GM23338 (cell line): ENCODE measurements around the gene SCFD2. TPM values are rescaled to one million over a fixed set of nuclear protein-coding genes. Genes with fewer than 3 reads are reported as not detected.
A peak's percentile ranks its signal among the peaks of the same experiment; 100 is the strongest.

Experiments
- ATAC-seq: fragments of 200-7000 bp; cut with Tn5 transposase; 3 replicates; pipeline ENCODE4 v1.9.1; 2020
- DNase-seq: peaks from one replicate; pipeline ENCODE4 v3.0.0-alpha.2; 2015; ENCODE audit warnings: low spot score
- H2AFZ ChIP-seq: fragments of 200-600 bp; sonication (generic); 2 replicates; pipeline ENCODE4 v1.8.0; 2016; ENCODE audit warnings: antibody characterized with exemption, mild to moderate bottlenecking, moderate library complexity
- H3F3A ChIP-seq: fragments of 200-600 bp; sonication (generic); replicated peaks from 2 replicates; pipeline ENCODE4 v1.8.0; 2017; ENCODE audit warnings: antibody characterized with exemption, mixed run types, low read depth
- H3K27ac ChIP-seq: fragments of 200-600 bp; sonication (generic); 2 replicates; pipeline ENCODE4 v1.6.1; 2016; ENCODE audit warnings: low read depth
- H3K27me3 ChIP-seq: fragments of 200-600 bp; sonication (generic); 2 replicates; pipeline ENCODE4 v1.8.0; 2016; ENCODE audit warnings: mild to moderate bottlenecking, mixed run types, moderate library complexity; ENCODE audit not compliant: insufficient read depth
- H3K36me3 ChIP-seq: fragments of 200-600 bp; sonication (generic); 2 replicates; pipeline ENCODE4 v1.8.0; 2016; ENCODE audit warnings: mild to moderate bottlenecking; ENCODE audit not compliant: insufficient read depth
- H3K4me1 ChIP-seq: fragments of 200-600 bp; sonication (generic); 2 replicates; pipeline ENCODE4 v1.8.0; 2016; ENCODE audit warnings: mild to moderate bottlenecking, moderate library complexity; ENCODE audit not compliant: insufficient read depth
- H3K4me2 ChIP-seq: fragments of 200-600 bp; sonication (generic); 2 replicates; pipeline ENCODE4 v1.7.1; 2017; ENCODE audit warnings: mixed run types
- H3K4me3 ChIP-seq: fragments of 200-600 bp; sonication (generic); 2 replicates; pipeline ENCODE4 v1.6.1; 2016; ENCODE audit warnings: mixed run types
- H3K79me2 ChIP-seq: fragments of 200-600 bp; sonication (generic); replicated peaks from 2 replicates; pipeline ENCODE4 v1.8.0; 2017; ENCODE audit warnings: mild to moderate bottlenecking; ENCODE audit not compliant: insufficient read depth
- H3K9me2 ChIP-seq: fragments of 200-600 bp; sonication (generic); 2 replicates; pipeline ENCODE4 v1.8.0; 2017; ENCODE audit not compliant: insufficient read depth
- H4K20me1 ChIP-seq: fragments of 200-600 bp; sonication (generic); replicated peaks from 2 replicates; pipeline ENCODE4 v1.8.0; 2017; ENCODE audit warnings: mild to moderate bottlenecking; ENCODE audit not compliant: insufficient read depth
- H3K27ac Mint-ChIP-seq: 2 replicates; pipeline ENCODE4 v1.8.0; 2020; ENCODE audit warnings: inconsistent platforms, mild to moderate bottlenecking, moderate library complexity, mixed read lengths
- H3K27me3 Mint-ChIP-seq: 3 replicates; pipeline ENCODE4 v1.8.0; 2022; ENCODE audit warnings: low read depth, mild to moderate bottlenecking, moderate library complexity, mixed read lengths, inconsistent platforms; ENCODE audit not compliant: insufficient read depth, poor library complexity
- H3K36me3 Mint-ChIP-seq: 3 replicates; pipeline ENCODE4 v1.8.0; 2021; ENCODE audit warnings: low read depth, mild to moderate bottlenecking, inconsistent platforms, moderate library complexity, mixed read lengths
- H3K4me1 Mint-ChIP-seq: 3 replicates; pipeline ENCODE4 v1.8.0; 2020; ENCODE audit warnings: mild to moderate bottlenecking, inconsistent platforms, mixed read lengths
- H3K4me3 Mint-ChIP-seq: 3 replicates; pipeline ENCODE4 v1.8.0; 2021; ENCODE audit warnings: moderate library complexity, mild to moderate bottlenecking, inconsistent platforms, mixed read lengths
- H3K9me3 Mint-ChIP-seq: 3 replicates; pipeline ENCODE4 v1.8.0; 2020; ENCODE audit warnings: moderate library complexity, mild to moderate bottlenecking, inconsistent platforms, mixed read lengths
- CREB1 ChIP-seq: fragments of 250-450 bp; sonication (Bioruptor Pico); IDR thresholded peaks from 2 replicates; pipeline ENCODE4 v1.5.0; 2020; ENCODE audit warnings: low read depth, mild to moderate bottlenecking, moderate library complexity
- CTCF ChIP-seq, 2 experiments: fragments of 200-600 bp in 1 of 2; sonication (generic) in 1 of 2; conservative IDR thresholded peaks; 2 replicates each; pipeline versions ENCODE4 v1.5.1 to v1.6.1; 2016 to 2017; ENCODE audit warnings: antibody characterized with exemption in 2 of 2, low read depth in 2 of 2, mild to moderate bottlenecking in 2 of 2, moderate library complexity in 1 of 2
- ETS1 ChIP-seq: IDR thresholded peaks from 2 replicates; pipeline ENCODE4 v1.6.1; 2016; ENCODE audit warnings: antibody characterized with exemption
- EZH2 ChIP-seq: fragments of 200-600 bp; sonication (generic); IDR thresholded peaks from one replicate; pipeline ENCODE4 v1.8.0; 2017; ENCODE audit warnings: antibody characterized with exemption, mild to moderate bottlenecking, low read depth; ENCODE audit not compliant: unreplicated experiment
- JUNB ChIP-seq: IDR thresholded peaks from one replicate; pipeline ENCODE4 v1.6.1; 2016; ENCODE audit warnings: antibody characterized with exemption; ENCODE audit not compliant: unreplicated experiment
- NANOG ChIP-seq: IDR thresholded peaks from 2 replicates; pipeline ENCODE4 v1.6.1; 2016; ENCODE audit warnings: antibody characterized with exemption, borderline replicate concordance
- POLR2AphosphoS5 ChIP-seq: IDR thresholded peaks from 2 replicates; pipeline ENCODE4 v1.6.1; 2016; ENCODE audit warnings: antibody characterized with exemption, low read depth
- ZNF114 ChIP-seq: fragments of 250-450 bp; sonication (Bioruptor Pico); IDR thresholded peaks from 2 replicates; pipeline ENCODE4 v1.5.0; 2020; ENCODE audit warnings: mild to moderate bottlenecking, moderate library complexity
- ZNF331 ChIP-seq: fragments of 250-450 bp; sonication (Bioruptor Pico); IDR thresholded peaks from 2 replicates; pipeline ENCODE4 v1.5.0; 2020; ENCODE audit warnings: low read depth, mild to moderate bottlenecking, moderate library complexity
- ZNF462 ChIP-seq: fragments of 250-450 bp; sonication (Bioruptor Pico); IDR thresholded peaks from 2 replicates; pipeline ENCODE4 v1.5.0; 2020; ENCODE audit warnings: mild to moderate bottlenecking, moderate library complexity
- polyA plus RNA-seq: library from polyadenylated mRNA; unstranded; fragments of >200 nt; fragmentation: Nextera tagmentation; extraction: Ambion mirVana; gene quantifications from 2 replicates; pipeline ENCODE4 v1.2.1, GENCODE V29; 2016
- total RNA-seq: library from RNA; depleted of rRNA; stranded (reverse); fragments of >200 nt; shearing (Covaris generic); gene quantifications from 2 replicates; pipeline ENCODE4 v1.2.3, GENCODE V29; 2014

Gene SCFD2
- total and polyA plus RNA-seq, 2 experiments from 2014 or later = 5.7 to 17.5 TPM

GRCh38 chr4:52883183-52883621 lies 482.7 kb downstream of the SCFD2 start:
- Histone ChIP-seq H3K4me1 (peaks cover 4% of the 10 kb centered on the region), H3K9me2 (0 out of 2 replicates have a peak, but pooled peaks cover 3% of the 10 kb centered on the region), H3K4me2 (no peak overlapping the region), H3K27ac (no peak overlapping the region), H3K27me3 (no peaks in the 10 kb centered on the region), H3K4me3 (no peak overlapping the region), H2AFZ (peak overlapping the region; percentile 53; the same call in 1 of the 2 replicates), H3K79me2 (no peaks in the 10 kb centered on the region), H3K36me3 (no peaks in the 10 kb centered on the region), H3F3A (no peaks in the 10 kb centered on the region), H4K20me1 (no peaks in the 10 kb centered on the region)
- peaks cover 33% of the 10 kb centered on the region for H3K36me3 Mint-ChIP-seq
- ATAC-seq = peak; percentile 95
- DNase-seq = peak; percentile 43
- H3K4me1 Mint-ChIP-seq = peaks cover 14% of the 10 kb centered on the region
- H3K27me3 Mint-ChIP-seq = peaks cover 4% of the 10 kb centered on the region
- TF ChIP-seq ZNF462 (CRISPR knock-in tag) (peak; percentile 85), EZH2 (no peak), POLR2AphosphoS5 (no peak)
- H3K9me3 Mint-ChIP-seq = peaks cover 29% of the 10 kb centered on the region
- no peak overlapping the region for H3K4me3 Mint-ChIP-seq
- H3K27ac Mint-ChIP-seq = no peak overlapping the region

GRCh38 chr4:52880994-52881393 lies 484.9 kb downstream of the SCFD2 start:
- H3K79me2 ChIP-seq = no peaks in the 10 kb centered on the region
- H3K27ac Mint-ChIP-seq = no peak overlapping the region
- H3K27ac ChIP-seq = no peak overlapping the region
- H3F3A ChIP-seq = no peaks in the 10 kb centered on the region
- H3K9me2 ChIP-seq = no peaks in the 10 kb centered on the region; the same call in 1 of the 2 replicates
- H3K4me1 ChIP-seq = peaks cover 7% of the 10 kb centered on the region
- H3K36me3 ChIP-seq = no peaks in the 10 kb centered on the region
- DNase-seq = no peak
- H3K4me3 ChIP-seq = no peak overlapping the region
- H3K4me1 Mint-ChIP-seq = peaks cover 20% of the 10 kb centered on the region
- no peak for ATAC-seq
- H3K9me3 Mint-ChIP-seq = peaks cover 18% of the 10 kb centered on the region
- peaks cover 10% of the 10 kb centered on the region for H3K27me3 Mint-ChIP-seq
- H3K4me3 Mint-ChIP-seq = no peak overlapping the region
- no peak overlapping the region for H3K4me2 ChIP-seq
- no peaks in the 10 kb centered on the region for H3K27me3 ChIP-seq
- H4K20me1 ChIP-seq = no peaks in the 10 kb centered on the region
- H2AFZ ChIP-seq = no peak overlapping the region
- peaks cover 18% of the 10 kb centered on the region for H3K36me3 Mint-ChIP-seq
- TF ChIP-seq NANOG (no peak), POLR2AphosphoS5 (no peak), ETS1 (no peak), EZH2 (no peak), CREB1 (CRISPR knock-in tag) (no peak), JUNB (no peak), ZNF331 (CRISPR knock-in tag) (no peak), ZNF114 (CRISPR knock-in tag) (no peak), CTCF (conservative IDR thresholded peaks at IDR 0.05; ENCODE audit: low read depth in 2 of 2) (no peak)
